Measurements from ENCODE around the gene ADRM1. TPM values are rescaled to one million over a fixed set of nuclear protein-coding genes. Genes with fewer than 3 reads are reported as not detected.

Gene ADRM1
- total RNA-seq, 1 experiment from 2014 or later, result 127 TPM

DNA sequence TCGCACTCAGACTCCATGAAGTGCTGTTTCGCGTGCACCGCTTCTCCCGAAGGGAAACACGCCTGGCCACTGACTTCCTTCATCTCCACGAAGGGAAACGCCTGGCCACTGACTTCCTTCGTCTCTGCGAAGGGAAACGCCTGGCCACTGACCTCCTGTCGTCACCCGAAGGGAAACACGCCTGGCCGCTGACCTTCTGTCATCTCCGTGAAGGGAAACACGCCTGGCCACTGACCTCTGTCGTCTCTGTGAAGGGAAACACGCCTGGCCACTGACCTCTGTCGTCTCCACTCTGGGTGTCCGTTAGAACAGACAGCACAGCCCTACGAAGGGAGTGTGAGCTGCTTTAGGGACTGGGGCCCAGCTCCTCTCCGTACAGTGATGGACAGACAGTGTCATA, 17.1 kb upstream of the ADRM1 start:
- ChIA-PET POLR2A (no interaction called here), CTCF (interaction anchor here (0.8 kb wide), 1 partner anchor 17 kb away, joined by 3 read pairs; the partner anchor contains the start of gene ADRM1)
- no peak overlapping the region for H3K27ac Mint-ChIP-seq (ENCODE audit: low read depth, unreplicated experiment)
- H3K36me3 Mint-ChIP-seq (ENCODE audit: insufficient read depth, unreplicated experiment), result peaks cover 56% of the 10 kb centered on the region
- TF ChIP-seq, protein P1, sequence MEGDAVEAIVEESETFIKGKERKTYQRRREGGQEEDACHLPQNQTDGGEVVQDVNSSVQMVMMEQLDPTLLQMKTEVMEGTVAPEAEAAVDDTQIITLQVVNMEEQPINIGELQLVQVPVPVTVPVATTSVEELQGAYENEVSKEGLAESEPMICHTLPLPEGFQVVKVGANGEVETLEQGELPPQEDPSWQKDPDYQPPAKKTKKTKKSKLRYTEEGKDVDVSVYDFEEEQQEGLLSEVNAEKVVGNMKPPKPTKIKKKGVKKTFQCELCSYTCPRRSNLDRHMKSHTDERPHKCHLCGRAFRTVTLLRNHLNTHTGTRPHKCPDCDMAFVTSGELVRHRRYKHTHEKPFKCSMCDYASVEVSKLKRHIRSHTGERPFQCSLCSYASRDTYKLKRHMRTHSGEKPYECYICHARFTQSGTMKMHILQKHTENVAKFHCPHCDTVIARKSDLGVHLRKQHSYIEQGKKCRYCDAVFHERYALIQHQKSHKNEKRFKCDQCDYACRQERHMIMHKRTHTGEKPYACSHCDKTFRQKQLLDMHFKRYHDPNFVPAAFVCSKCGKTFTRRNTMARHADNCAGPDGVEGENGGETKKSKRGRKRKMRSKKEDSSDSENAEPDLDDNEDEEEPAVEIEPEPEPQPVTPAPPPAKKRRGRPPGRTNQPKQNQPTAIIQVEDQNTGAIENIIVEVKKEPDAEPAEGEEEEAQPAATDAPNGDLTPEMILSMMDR (IDR thresholded peaks at IDR 0.05; ENCODE audit: unreplicated experiment), result no peak
- H3K4me3 Mint-ChIP-seq (ENCODE audit: unreplicated experiment), result no peak overlapping the region
- BruUV-seq (replicated peaks), result no TSS peak
- intact Hi-C loops (cut with micrococcal nuclease), result no loop called here
- DNase-seq (ENCODE audit: unreplicated experiment), result no peak
- no peaks in the 10 kb centered on the region for H3K27me3 Mint-ChIP-seq (ENCODE audit: insufficient read depth, unreplicated experiment)
- no peaks in the 10 kb centered on the region for H3K4me1 Mint-ChIP-seq (ENCODE audit: insufficient read depth, unreplicated experiment)
- no peaks in the 10 kb centered on the region for H3K9me3 Mint-ChIP-seq (ENCODE audit: unreplicated experiment)

DNA sequence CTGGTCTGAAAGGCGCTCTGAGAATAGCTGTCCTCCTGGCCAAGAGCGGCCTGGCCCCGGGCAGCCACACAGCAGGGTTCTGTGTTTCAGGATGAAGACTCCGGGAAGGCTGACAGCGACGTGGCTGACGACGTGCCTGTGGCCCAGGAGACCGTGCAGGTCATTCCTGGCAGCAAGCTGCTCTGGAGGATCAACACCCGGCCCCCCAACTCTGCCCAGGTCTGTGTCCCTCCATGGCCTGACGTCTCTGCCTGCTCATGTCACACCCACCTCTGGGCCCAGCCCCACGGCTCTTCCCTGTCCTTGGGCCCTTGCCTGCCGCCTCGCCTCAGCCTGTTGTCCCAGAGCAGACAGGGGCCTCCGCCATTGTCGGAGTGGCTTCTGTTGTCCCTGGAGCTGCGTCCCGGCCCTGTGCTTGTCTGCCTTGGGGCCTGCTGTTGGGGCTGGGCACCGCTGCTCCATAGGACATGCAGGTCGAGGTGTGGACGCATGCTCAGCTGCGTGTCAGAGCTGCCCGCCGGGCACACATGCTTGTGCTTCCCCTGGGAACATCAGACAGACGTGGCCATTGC, 16.2 kb upstream of the ADRM1 start:
- DNase-seq (ENCODE audit: unreplicated experiment), result no peak
- no TSS peak for BruUV-seq (replicated peaks)
- no peak overlapping the region for H3K27ac Mint-ChIP-seq (ENCODE audit: low read depth, unreplicated experiment)
- no peaks in the 10 kb centered on the region for H3K9me3 Mint-ChIP-seq (ENCODE audit: unreplicated experiment)
- H3K4me3 Mint-ChIP-seq (ENCODE audit: unreplicated experiment), result no peak overlapping the region
- no peaks in the 10 kb centered on the region for H3K27me3 Mint-ChIP-seq (ENCODE audit: insufficient read depth, unreplicated experiment)
- H3K36me3 Mint-ChIP-seq (ENCODE audit: insufficient read depth, unreplicated experiment), result peaks cover 56% of the 10 kb centered on the region
- intact Hi-C loops (cut with micrococcal nuclease), result no loop called here
- POLR2A ChIA-PET, result no interaction called here
- H3K4me1 Mint-ChIP-seq (ENCODE audit: insufficient read depth, unreplicated experiment), result no peaks in the 10 kb centered on the region
- TF ChIP-seq, protein P1 (IDR thresholded peaks at IDR 0.05; ENCODE audit: unreplicated experiment), result no peak
- CTCF ChIA-PET, result interaction anchor here (0.6 kb wide), 1 partner anchor 1339 kb away, joined by 3 read pairs; no protein-coding TSS in a partner anchor

DNA sequence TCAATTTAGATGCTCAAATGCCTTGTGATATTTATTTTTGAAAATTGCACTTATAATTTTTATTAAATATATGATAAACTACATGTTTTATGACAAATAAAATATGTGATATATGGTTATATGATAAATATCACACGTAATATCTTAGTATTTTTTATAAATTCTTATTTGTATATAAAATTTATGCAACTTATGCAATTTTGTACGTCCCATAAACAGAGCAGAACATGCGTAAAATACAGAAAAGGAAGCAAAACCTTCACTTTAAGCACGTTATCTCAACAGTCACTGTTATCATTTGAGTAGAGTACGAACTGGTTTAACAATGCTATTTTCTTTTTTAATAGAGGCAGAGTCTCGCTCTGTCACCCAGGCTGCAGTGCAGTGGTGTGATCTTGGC, 15.7 kb upstream of the ADRM1 start:
- CTCF ChIA-PET, result no interaction called here
- H3K36me3 Mint-ChIP-seq (ENCODE audit: insufficient read depth, unreplicated experiment), result peaks cover 56% of the 10 kb centered on the region
- no TSS peak for BruUV-seq (replicated peaks)

DNA sequence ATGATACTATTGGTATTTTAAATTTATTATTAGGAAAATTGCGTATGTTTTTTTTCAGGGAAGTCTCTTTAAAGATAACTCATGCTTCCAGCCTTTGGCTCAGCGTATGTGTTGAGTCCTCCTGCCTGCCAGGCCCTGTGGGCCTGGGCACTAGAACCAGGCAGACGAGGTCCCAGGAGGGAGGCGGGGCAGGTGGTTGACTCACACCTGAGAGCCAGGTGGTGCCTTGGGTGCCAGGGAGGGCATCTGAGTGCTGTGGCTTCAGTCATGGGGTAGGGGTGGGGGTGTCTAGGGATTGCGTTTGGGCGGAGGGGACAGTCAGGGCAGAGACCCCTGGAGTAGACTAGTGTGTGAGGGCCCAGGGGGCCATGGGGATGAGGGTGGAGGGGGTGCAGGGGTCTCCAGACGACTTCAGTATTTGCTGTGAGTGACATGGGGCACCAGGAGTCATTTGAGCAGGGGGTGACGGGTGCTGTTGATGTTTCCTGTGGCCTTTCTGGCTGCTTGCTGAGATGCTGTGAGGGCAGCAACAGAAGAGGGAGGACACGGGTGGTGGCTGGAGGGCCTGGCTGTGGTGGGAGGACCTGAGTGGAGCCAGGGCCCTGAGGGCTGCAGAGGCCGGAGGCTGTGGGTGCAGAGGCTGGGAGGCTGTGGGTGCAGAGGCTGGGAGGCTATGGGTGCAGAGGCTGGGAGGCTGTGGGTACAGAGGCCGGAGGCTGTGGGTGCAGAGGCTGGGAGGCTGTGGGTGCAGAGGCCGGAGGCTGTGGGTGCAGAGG, 14.8 kb upstream of the ADRM1 start:
- intact Hi-C loops (cut with micrococcal nuclease), result no loop called here
- Mint-ChIP-seq H3K4me1 (ENCODE audit: insufficient read depth, unreplicated experiment) (no peaks in the 10 kb centered on the region), H3K36me3 (ENCODE audit: insufficient read depth, unreplicated experiment) (peaks cover 58% of the 10 kb centered on the region), H3K27ac (ENCODE audit: low read depth, unreplicated experiment) (no peak overlapping the region), H3K9me3 (ENCODE audit: unreplicated experiment) (no peaks in the 10 kb centered on the region), H3K4me3 (ENCODE audit: unreplicated experiment) (no peak overlapping the region), H3K27me3 (ENCODE audit: insufficient read depth, unreplicated experiment) (no peaks in the 10 kb centered on the region)
- TF ChIP-seq, protein P1 (IDR thresholded peaks at IDR 0.05; ENCODE audit: unreplicated experiment), result no peak
- DNase-seq (ENCODE audit: unreplicated experiment), result no peak
- ChIA-PET POLR2A (no interaction called here), CTCF (no interaction called here)
- no TSS peak for BruUV-seq (replicated peaks)

More for the DNA sequence above, 15.7 kb upstream of the ADRM1 start:
- Mint-ChIP-seq H3K4me1 (ENCODE audit: insufficient read depth, unreplicated experiment) (no peaks in the 10 kb centered on the region), H3K27me3 (ENCODE audit: insufficient read depth, unreplicated experiment) (no peaks in the 10 kb centered on the region), H3K4me3 (ENCODE audit: unreplicated experiment) (no peak overlapping the region), H3K27ac (ENCODE audit: low read depth, unreplicated experiment) (no peak overlapping the region), H3K9me3 (ENCODE audit: unreplicated experiment) (no peaks in the 10 kb centered on the region)
- POLR2A ChIA-PET, result no interaction called here
- TF ChIP-seq, protein P1 (IDR thresholded peaks at IDR 0.05; ENCODE audit: unreplicated experiment), result no peak
- DNase-seq (ENCODE audit: unreplicated experiment), result no peak
- intact Hi-C loops (cut with micrococcal nuclease), result no loop called here

All from MCF 10A (cell line).